ENCODE data around the gene DCDC1. TPM values are rescaled to one million over a fixed set of nuclear protein-coding genes. Genes with fewer than 3 reads are reported as not detected.
A peak's percentile ranks its signal among the peaks of the same experiment; 100 is the strongest.

The DCDC1 gene
- total and polyA plus RNA-seq, 2 donors (not counting 1 experiment from before 2014, with no cell fraction given) = 0.05 to 0.17 TPM

DNA sequence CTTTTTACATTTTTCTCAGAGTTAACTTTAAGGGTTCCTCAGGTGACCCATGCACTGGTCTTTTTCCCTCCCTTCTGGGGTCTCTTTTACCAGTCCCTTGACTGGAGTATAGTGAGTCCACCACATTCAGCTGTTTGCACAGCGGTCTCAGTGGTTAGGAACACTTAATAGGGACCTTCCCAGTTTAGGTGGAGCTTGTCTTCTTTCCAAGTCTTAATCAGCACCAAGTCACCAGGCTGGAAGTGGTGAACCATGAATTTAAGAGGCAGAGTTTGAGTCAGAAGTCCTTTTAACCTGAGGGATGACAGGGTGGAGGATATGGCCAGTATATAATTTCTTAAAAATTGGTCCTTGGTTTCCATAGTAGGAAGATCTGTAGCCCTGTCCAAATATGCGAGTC is 433.7 kb downstream of the DCDC1 start:
- no peaks in the 10 kb centered on the region for H3K27me3 ChIP-seq (ENCODE audit: control insufficient read depth, insufficient read depth, low read length)
- H3K4me2 ChIP-seq (ENCODE audit: extremely low read depth, insufficient read depth, low read length) = no peak overlapping the region
- H4K20me1 ChIP-seq (ENCODE audit: control insufficient read depth, extremely low read depth, insufficient read depth, low read length) = no peaks in the 10 kb centered on the region
- peak in 1 of 2 donors; percentile 60 for DNase-seq (ENCODE audit: low read depth in 2 of 2)
- H3K79me2 ChIP-seq (ENCODE audit: control insufficient read depth, insufficient read depth, low read length) = no peaks in the 10 kb centered on the region
- H3K9ac ChIP-seq (ENCODE audit: insufficient read depth, low read length) = no peak overlapping the region
- no peak overlapping the region for H2AFZ ChIP-seq (ENCODE audit: low read length)
- H3K4me1 ChIP-seq (ENCODE audit: control insufficient read depth, extremely low read depth, insufficient read depth, low read length) = no peaks in the 10 kb centered on the region
- no peak overlapping the region for H3K4me3 ChIP-seq (replicated peaks in 1 of 4; ENCODE audit: control extremely low read depth in 1 of 4, insufficient read depth in 1 of 4, low read depth in 3 of 4, low read length in 4 of 4)
- TF ChIP-seq, protein P1, sequence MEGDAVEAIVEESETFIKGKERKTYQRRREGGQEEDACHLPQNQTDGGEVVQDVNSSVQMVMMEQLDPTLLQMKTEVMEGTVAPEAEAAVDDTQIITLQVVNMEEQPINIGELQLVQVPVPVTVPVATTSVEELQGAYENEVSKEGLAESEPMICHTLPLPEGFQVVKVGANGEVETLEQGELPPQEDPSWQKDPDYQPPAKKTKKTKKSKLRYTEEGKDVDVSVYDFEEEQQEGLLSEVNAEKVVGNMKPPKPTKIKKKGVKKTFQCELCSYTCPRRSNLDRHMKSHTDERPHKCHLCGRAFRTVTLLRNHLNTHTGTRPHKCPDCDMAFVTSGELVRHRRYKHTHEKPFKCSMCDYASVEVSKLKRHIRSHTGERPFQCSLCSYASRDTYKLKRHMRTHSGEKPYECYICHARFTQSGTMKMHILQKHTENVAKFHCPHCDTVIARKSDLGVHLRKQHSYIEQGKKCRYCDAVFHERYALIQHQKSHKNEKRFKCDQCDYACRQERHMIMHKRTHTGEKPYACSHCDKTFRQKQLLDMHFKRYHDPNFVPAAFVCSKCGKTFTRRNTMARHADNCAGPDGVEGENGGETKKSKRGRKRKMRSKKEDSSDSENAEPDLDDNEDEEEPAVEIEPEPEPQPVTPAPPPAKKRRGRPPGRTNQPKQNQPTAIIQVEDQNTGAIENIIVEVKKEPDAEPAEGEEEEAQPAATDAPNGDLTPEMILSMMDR (conservative IDR thresholded peaks at IDR 0.05 in 1 of 2, IDR thresholded peaks at IDR 0.05 in 1 of 2; ENCODE audit: low read depth in 1 of 2, low read length in 2 of 2) = no peak
- TF ChIP-seq EZH2 (IDR thresholded peaks at IDR 0.05; ENCODE audit: low read length, missing control alignments) = no peak
- H3K36me3 ChIP-seq (ENCODE audit: control insufficient read depth, insufficient read depth, low read length) = no peaks in the 10 kb centered on the region
- no peaks in the 10 kb centered on the region for H3K9me3 ChIP-seq (ENCODE audit: control insufficient read depth, insufficient read depth, low read depth, low read length)
- H3K27ac ChIP-seq (ENCODE audit: insufficient read depth, low read length) = no peak overlapping the region

DNA sequence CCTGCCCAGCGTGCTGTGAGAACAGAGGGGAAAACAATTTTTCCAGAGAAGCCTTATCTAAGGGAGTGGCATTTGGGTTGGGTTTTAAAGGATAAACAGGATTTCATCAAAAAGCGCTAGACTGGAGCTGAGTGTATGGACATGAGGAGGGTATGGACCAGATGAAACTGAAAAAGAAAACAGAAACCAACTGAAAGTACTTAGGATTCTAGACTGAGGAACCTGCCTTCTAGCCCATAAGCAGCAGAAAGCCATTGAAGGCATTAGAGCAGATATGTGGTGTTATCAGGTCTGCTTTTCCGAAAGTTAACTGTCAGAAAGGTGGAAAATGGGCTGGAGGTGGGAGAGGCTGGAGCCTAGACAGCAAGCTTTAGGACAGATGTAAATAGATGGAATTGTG is 443.4 kb downstream of the DCDC1 start:
- Histone ChIP-seq H3K27me3 (ENCODE audit: control insufficient read depth, insufficient read depth, low read length) (no peaks in the 10 kb centered on the region), H3K4me2 (ENCODE audit: extremely low read depth, insufficient read depth, low read length) (no peak overlapping the region), H4K20me1 (ENCODE audit: control insufficient read depth, extremely low read depth, insufficient read depth, low read length) (no peaks in the 10 kb centered on the region), H3K27ac (ENCODE audit: insufficient read depth, low read length) (no peak overlapping the region), H3K36me3 (ENCODE audit: control insufficient read depth, insufficient read depth, low read length) (no peaks in the 10 kb centered on the region), H3K9ac (ENCODE audit: insufficient read depth, low read length) (no peak overlapping the region), H3K79me2 (ENCODE audit: control insufficient read depth, insufficient read depth, low read length) (no peaks in the 10 kb centered on the region), H2AFZ (ENCODE audit: low read length) (no peak overlapping the region), H3K4me1 (ENCODE audit: control insufficient read depth, extremely low read depth, insufficient read depth, low read length) (no peaks in the 10 kb centered on the region), H3K9me3 (ENCODE audit: control insufficient read depth, insufficient read depth, low read depth, low read length) (no peaks in the 10 kb centered on the region), H3K4me3 (replicated peaks in 1 of 4; ENCODE audit: control extremely low read depth in 1 of 4, insufficient read depth in 1 of 4, low read depth in 3 of 4, low read length in 4 of 4) (no peak overlapping the region)
- TF ChIP-seq EZH2 (IDR thresholded peaks at IDR 0.05; ENCODE audit: low read length, missing control alignments) = no peak
- TF ChIP-seq, protein P1 (conservative IDR thresholded peaks at IDR 0.05 in 1 of 2, IDR thresholded peaks at IDR 0.05 in 1 of 2; ENCODE audit: low read depth in 1 of 2, low read length in 2 of 2) = no peak
- no peak for DNase-seq (ENCODE audit: low read depth in 2 of 2)

DNA sequence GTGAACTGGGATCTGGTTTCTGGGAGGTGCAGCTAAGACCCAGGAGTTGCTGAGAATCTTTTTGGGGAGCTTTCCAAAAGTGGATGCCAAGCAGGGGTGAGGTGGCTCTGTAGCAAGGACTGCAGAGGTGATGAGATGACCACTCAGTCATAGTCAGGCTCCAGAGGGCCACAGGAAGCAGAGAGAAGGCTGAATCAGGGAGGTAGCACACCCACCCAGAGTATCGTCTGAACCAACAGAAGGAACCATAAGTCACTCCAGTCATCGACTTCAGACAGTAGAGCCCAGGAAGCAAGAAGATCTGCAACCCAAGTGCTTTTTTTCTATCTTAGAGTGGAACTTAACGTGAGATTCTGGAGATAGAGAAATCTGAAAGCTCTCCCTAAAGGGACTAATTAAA is 447.7 kb downstream of the DCDC1 start:
- Histone ChIP-seq H3K4me1 (ENCODE audit: control insufficient read depth, extremely low read depth, insufficient read depth, low read length) (no peaks in the 10 kb centered on the region), H3K36me3 (ENCODE audit: control insufficient read depth, insufficient read depth, low read length) (no peaks in the 10 kb centered on the region), H3K4me3 (replicated peaks in 1 of 4; ENCODE audit: control extremely low read depth in 1 of 4, insufficient read depth in 1 of 4, low read depth in 3 of 4, low read length in 4 of 4) (no peak overlapping the region), H3K79me2 (ENCODE audit: control insufficient read depth, insufficient read depth, low read length) (no peaks in the 10 kb centered on the region), H4K20me1 (ENCODE audit: control insufficient read depth, extremely low read depth, insufficient read depth, low read length) (no peaks in the 10 kb centered on the region), H3K9ac (ENCODE audit: insufficient read depth, low read length) (no peak overlapping the region), H3K9me3 (ENCODE audit: control insufficient read depth, insufficient read depth, low read depth, low read length) (no peaks in the 10 kb centered on the region), H3K4me2 (ENCODE audit: extremely low read depth, insufficient read depth, low read length) (no peak overlapping the region), H3K27ac (ENCODE audit: insufficient read depth, low read length) (no peak overlapping the region), H2AFZ (ENCODE audit: low read length) (no peak overlapping the region), H3K27me3 (ENCODE audit: control insufficient read depth, insufficient read depth, low read length) (no peaks in the 10 kb centered on the region)
- no peak for DNase-seq (ENCODE audit: low read depth in 2 of 2)
- no peak for TF ChIP-seq EZH2 (IDR thresholded peaks at IDR 0.05; ENCODE audit: low read length, missing control alignments)
- TF ChIP-seq, protein P1 (conservative IDR thresholded peaks at IDR 0.05 in 1 of 2, IDR thresholded peaks at IDR 0.05 in 1 of 2; ENCODE audit: low read depth in 1 of 2, low read length in 2 of 2) = no peak
